Measurements from ENCODE around the gene LRRC36. TPM values are rescaled to one million over a fixed set of nuclear protein-coding genes. Genes with fewer than 3 reads are reported as not detected.

The LRRC36 gene
- total RNA-seq, 1 experiment from 2014 or later: not detected

- H4K20me1 ChIP-seq (ENCODE audit: low read length): no peaks in the 10 kb centered on the region
- H2AFZ ChIP-seq (ENCODE audit: low read length): no peak overlapping the region
- no peak overlapping the region for H3K9ac ChIP-seq (ENCODE audit: low read length)
- TF ChIP-seq, protein P1, sequence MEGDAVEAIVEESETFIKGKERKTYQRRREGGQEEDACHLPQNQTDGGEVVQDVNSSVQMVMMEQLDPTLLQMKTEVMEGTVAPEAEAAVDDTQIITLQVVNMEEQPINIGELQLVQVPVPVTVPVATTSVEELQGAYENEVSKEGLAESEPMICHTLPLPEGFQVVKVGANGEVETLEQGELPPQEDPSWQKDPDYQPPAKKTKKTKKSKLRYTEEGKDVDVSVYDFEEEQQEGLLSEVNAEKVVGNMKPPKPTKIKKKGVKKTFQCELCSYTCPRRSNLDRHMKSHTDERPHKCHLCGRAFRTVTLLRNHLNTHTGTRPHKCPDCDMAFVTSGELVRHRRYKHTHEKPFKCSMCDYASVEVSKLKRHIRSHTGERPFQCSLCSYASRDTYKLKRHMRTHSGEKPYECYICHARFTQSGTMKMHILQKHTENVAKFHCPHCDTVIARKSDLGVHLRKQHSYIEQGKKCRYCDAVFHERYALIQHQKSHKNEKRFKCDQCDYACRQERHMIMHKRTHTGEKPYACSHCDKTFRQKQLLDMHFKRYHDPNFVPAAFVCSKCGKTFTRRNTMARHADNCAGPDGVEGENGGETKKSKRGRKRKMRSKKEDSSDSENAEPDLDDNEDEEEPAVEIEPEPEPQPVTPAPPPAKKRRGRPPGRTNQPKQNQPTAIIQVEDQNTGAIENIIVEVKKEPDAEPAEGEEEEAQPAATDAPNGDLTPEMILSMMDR (conservative IDR thresholded peaks at IDR 0.05; ENCODE audit: low read depth, low read length): no peak
- TF ChIP-seq EZH2 (IDR thresholded peaks at IDR 0.05; ENCODE audit: low read length, unreplicated experiment) (no peak), EZH2phosphoT487 (IDR thresholded peaks at IDR 0.05; ENCODE audit: borderline replicate concordance, low read length) (no peak)
- no peaks in the 10 kb centered on the region for H3K36me3 ChIP-seq (ENCODE audit: low read depth, low read length)
- no peak overlapping the region for H3K4me3 ChIP-seq (ENCODE audit: low read length)
- ATAC-seq (no peak), DNase-seq (no peak)
- intact Hi-C loops (cut with micrococcal nuclease): no loop called here
- no peaks in the 10 kb centered on the region for H3K4me1 ChIP-seq (ENCODE audit: insufficient read depth, low read length)
- no peaks in the 10 kb centered on the region for H3K9me3 ChIP-seq (ENCODE audit: low read length)
- no peaks in the 10 kb centered on the region for H3K79me2 ChIP-seq (ENCODE audit: low read length)
- no TSS peak for BruUV-seq (replicated peaks)
- no peaks in the 10 kb centered on the region for H3K9me2 ChIP-seq (replicated peaks; ENCODE audit: low read length)
- POLR2A ChIA-PET (ENCODE audit: unreplicated experiment): no interaction called here
- H3K27ac ChIP-seq (ENCODE audit: low read length): no peak overlapping the region
- H3F3A ChIP-seq (ENCODE audit: low read length, unreplicated experiment): no peaks in the 10 kb centered on the region
- H3K4me2 ChIP-seq (ENCODE audit: low read length): no peak overlapping the region
- CTCF ChIA-PET: no interaction called here
- no peaks in the 10 kb centered on the region for H3K27me3 ChIP-seq (ENCODE audit: low read length)
Observed at GRCh38 chr16:67423611-67424260, 97.1 kb downstream of the LRRC36 start.

GRCh38 chr16:67424261-67424615 lies 97.6 kb downstream of the LRRC36 start:
- no peak for ATAC-seq
- H3K27ac ChIP-seq (ENCODE audit: low read length): no peak overlapping the region
- H3K36me3 ChIP-seq (ENCODE audit: low read depth, low read length): no peaks in the 10 kb centered on the region
- H3K9me2 ChIP-seq (replicated peaks; ENCODE audit: low read length): no peaks in the 10 kb centered on the region
- CTCF ChIA-PET: no interaction called here
- no peaks in the 10 kb centered on the region for H3K4me1 ChIP-seq (ENCODE audit: insufficient read depth, low read length)
- H3K9ac ChIP-seq (ENCODE audit: low read length): no peak overlapping the region
- no peaks in the 10 kb centered on the region for H3K79me2 ChIP-seq (ENCODE audit: low read length)
- H3K4me2 ChIP-seq (ENCODE audit: low read length): no peak overlapping the region
- no peak for DNase-seq
- intact Hi-C loops (cut with micrococcal nuclease): no loop called here
- no peaks in the 10 kb centered on the region for H3K9me3 ChIP-seq (ENCODE audit: low read length)
- H3K4me3 ChIP-seq (ENCODE audit: low read length): no peak overlapping the region
- H3K27me3 ChIP-seq (ENCODE audit: low read length): no peaks in the 10 kb centered on the region
- H4K20me1 ChIP-seq (ENCODE audit: low read length): no peaks in the 10 kb centered on the region
- BruUV-seq (replicated peaks): no TSS peak
- TF ChIP-seq EZH2phosphoT487 (IDR thresholded peaks at IDR 0.05; ENCODE audit: borderline replicate concordance, low read length) (no peak), EZH2 (IDR thresholded peaks at IDR 0.05; ENCODE audit: low read length, unreplicated experiment) (no peak)
- TF ChIP-seq, protein P1 (conservative IDR thresholded peaks at IDR 0.05; ENCODE audit: low read depth, low read length): no peak
- POLR2A ChIA-PET (ENCODE audit: unreplicated experiment): no interaction called here
- H2AFZ ChIP-seq (ENCODE audit: low read length): no peak overlapping the region
- no peaks in the 10 kb centered on the region for H3F3A ChIP-seq (ENCODE audit: low read length, unreplicated experiment)

- ChIA-PET CTCF (no interaction called here), POLR2A (ENCODE audit: unreplicated experiment) (no interaction called here)
- Histone ChIP-seq H3K79me2 (ENCODE audit: low read length) (no peaks in the 10 kb centered on the region), H3K27me3 (ENCODE audit: low read length) (no peaks in the 10 kb centered on the region), H3K9ac (ENCODE audit: low read length) (no peak overlapping the region), H3K9me3 (ENCODE audit: low read length) (no peaks in the 10 kb centered on the region), H3K36me3 (ENCODE audit: low read depth, low read length) (no peaks in the 10 kb centered on the region), H3F3A (ENCODE audit: low read length, unreplicated experiment) (no peaks in the 10 kb centered on the region), H2AFZ (ENCODE audit: low read length) (no peak overlapping the region), H3K27ac (ENCODE audit: low read length) (no peak overlapping the region), H3K4me1 (ENCODE audit: insufficient read depth, low read length) (no peaks in the 10 kb centered on the region; the same call in 1 of the 2 replicates), H3K4me3 (ENCODE audit: low read length) (no peak overlapping the region), H4K20me1 (ENCODE audit: low read length) (no peaks in the 10 kb centered on the region), H3K4me2 (ENCODE audit: low read length) (no peak overlapping the region), H3K9me2 (replicated peaks; ENCODE audit: low read length) (no peaks in the 10 kb centered on the region)
- DNase-seq: no peak
- no peak for ATAC-seq
- no peak for TF ChIP-seq EZH2phosphoT487 (IDR thresholded peaks at IDR 0.05; ENCODE audit: borderline replicate concordance, low read length)
- TF ChIP-seq, protein P1 (conservative IDR thresholded peaks at IDR 0.05; ENCODE audit: low read depth, low read length): no peak
- TF ChIP-seq EZH2 (IDR thresholded peaks at IDR 0.05; ENCODE audit: low read length, unreplicated experiment): no peak
- intact Hi-C loops (cut with micrococcal nuclease): no loop called here
- no TSS peak for BruUV-seq (replicated peaks)
Observed at GRCh38 chr16:67425061-67425460, 98.4 kb downstream of the LRRC36 start.

Data from PC-3 (cell line).